Measurements from ENCODE around the gene PADI2. TPM values are rescaled to one million over a fixed set of nuclear protein-coding genes. Genes with fewer than 3 reads are reported as not detected.

The PADI2 gene
- total and polyA plus RNA-seq, 3 donors from 2014 or later, result 0.99 to 3.2 (median 1.1) TPM

- Histone ChIP-seq H3K9me3 (no peaks in the 10 kb centered on the region), H3K27ac (no peak overlapping the region), H3K27me3 (no peaks in the 10 kb centered on the region), H3K36me3 (ENCODE audit: low read depth, missing control alignments) (no peaks in the 10 kb centered on the region), H3K4me3 (no peak overlapping the region), H3K4me1 (peaks cover 9% of the 10 kb centered on the region)
- 67 to 71% methylated on average over 5 of the region's 5 CpGs for WGBS, 2 donors
- TF ChIP-seq, protein P1, sequence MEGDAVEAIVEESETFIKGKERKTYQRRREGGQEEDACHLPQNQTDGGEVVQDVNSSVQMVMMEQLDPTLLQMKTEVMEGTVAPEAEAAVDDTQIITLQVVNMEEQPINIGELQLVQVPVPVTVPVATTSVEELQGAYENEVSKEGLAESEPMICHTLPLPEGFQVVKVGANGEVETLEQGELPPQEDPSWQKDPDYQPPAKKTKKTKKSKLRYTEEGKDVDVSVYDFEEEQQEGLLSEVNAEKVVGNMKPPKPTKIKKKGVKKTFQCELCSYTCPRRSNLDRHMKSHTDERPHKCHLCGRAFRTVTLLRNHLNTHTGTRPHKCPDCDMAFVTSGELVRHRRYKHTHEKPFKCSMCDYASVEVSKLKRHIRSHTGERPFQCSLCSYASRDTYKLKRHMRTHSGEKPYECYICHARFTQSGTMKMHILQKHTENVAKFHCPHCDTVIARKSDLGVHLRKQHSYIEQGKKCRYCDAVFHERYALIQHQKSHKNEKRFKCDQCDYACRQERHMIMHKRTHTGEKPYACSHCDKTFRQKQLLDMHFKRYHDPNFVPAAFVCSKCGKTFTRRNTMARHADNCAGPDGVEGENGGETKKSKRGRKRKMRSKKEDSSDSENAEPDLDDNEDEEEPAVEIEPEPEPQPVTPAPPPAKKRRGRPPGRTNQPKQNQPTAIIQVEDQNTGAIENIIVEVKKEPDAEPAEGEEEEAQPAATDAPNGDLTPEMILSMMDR (IDR thresholded peaks at IDR 0.05), result no peak
- no peak for TF ChIP-seq POLR2A (IDR thresholded peaks at IDR 0.05)
- intact Hi-C loops (cut with DNase I; ENCODE audit: low total_unique reads), result no loop called here
- no peak for DNase-seq
Measured at GRCh38 chr1:17109892-17110554, 9.2 kb downstream of the PADI2 start.

DNA sequence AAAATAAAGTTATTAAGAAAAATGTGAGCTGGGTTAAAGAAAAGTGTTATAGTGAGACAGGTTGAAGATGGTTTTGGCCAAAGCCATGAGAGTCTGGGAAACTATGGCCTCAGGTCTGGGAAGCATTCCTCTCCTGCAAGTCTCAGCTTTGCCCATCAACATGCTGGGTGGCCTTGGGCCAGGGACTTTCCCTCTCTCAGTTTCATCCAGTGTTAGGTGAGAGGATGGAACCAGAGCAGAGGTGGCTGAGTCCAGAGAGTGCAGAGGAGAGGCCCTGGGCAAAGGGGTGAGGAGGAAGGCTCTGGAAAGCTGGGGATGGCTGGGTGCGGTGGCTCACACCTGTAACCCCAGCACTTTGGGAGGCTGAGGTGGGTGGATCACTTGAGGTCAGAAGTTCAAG, 10.5 kb downstream of the PADI2 start:
- TF ChIP-seq, protein P1 (IDR thresholded peaks at IDR 0.05), result no peak
- TF ChIP-seq POLR2A (IDR thresholded peaks at IDR 0.05), result no peak
- H3K4me3 ChIP-seq, result no peak overlapping the region
- intact Hi-C loops (cut with DNase I; ENCODE audit: low total_unique reads), result no loop called here
- peaks cover 5% of the 10 kb centered on the region for H3K4me1 ChIP-seq
- 92 to 100% methylated on average over 1 of the region's 1 CpG for WGBS, 2 donors
- H3K36me3 ChIP-seq (ENCODE audit: low read depth, missing control alignments), result no peaks in the 10 kb centered on the region
- H3K27ac ChIP-seq, result no peak overlapping the region
- no peak for DNase-seq
- no peaks in the 10 kb centered on the region for H3K27me3 ChIP-seq
- H3K9me3 ChIP-seq, result no peaks in the 10 kb centered on the region

DNA sequence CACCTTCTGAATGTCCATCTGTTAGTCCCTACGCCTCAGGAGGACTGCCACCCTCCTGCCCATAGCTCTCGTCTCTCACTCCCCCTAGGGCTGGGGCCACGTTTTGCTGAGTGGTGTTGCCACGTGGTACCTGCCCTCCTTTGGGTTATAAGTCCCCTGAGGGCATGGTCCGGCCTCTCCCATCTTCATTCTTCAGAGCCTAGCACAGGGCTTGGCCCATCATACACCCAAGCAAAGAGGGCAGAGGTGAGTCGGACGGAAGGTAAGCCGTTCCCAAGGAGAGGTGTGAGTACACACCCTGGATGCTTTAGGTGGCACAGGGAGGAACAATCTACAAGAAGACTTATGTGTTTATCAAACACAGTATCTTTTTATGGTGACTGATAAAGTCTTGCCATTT, 10.9 kb downstream of the PADI2 start:
- 90 to 91% methylated on average over 8 of the region's 8 CpGs for WGBS, 2 donors
- H3K27ac ChIP-seq, result no peak overlapping the region
- peaks cover under 1% of the 10 kb centered on the region for H3K4me1 ChIP-seq
- no peak for DNase-seq
- no peaks in the 10 kb centered on the region for H3K9me3 ChIP-seq
- H3K4me3 ChIP-seq, result no peak overlapping the region
- TF ChIP-seq, protein P1 (IDR thresholded peaks at IDR 0.05), result no peak
- TF ChIP-seq POLR2A (IDR thresholded peaks at IDR 0.05), result no peak
- no peaks in the 10 kb centered on the region for H3K36me3 ChIP-seq (ENCODE audit: low read depth, missing control alignments)
- H3K27me3 ChIP-seq, result no peaks in the 10 kb centered on the region
- intact Hi-C loops (cut with DNase I; ENCODE audit: low total_unique reads), result no loop called here

DNA sequence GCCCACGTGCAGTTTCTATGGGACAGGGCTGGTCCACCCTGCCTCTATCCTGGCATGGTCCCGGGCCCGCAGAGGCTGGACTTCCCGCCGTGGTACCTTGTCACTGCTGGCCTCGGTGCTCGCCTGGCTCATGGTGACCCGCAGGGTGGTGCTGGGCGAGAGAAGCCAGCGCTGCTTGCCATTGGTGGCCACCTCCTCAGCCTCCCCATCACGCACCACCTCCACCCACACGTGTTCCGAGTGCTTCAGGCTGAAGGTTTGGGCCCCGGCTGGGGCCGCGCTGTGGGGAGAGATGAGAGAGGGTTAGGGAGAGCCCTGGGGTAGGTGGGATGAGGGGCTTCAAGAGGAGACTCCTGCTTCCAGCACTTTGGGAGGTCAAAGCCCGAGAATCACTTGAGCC, 14.5 kb downstream of the PADI2 start:
- TF ChIP-seq POLR2A (IDR thresholded peaks at IDR 0.05), result no peak
- TF ChIP-seq, protein P1 (IDR thresholded peaks at IDR 0.05), result no peak
- H3K4me3 ChIP-seq, result no peak overlapping the region
- H3K27me3 ChIP-seq, result no peaks in the 10 kb centered on the region
- intact Hi-C loops (cut with DNase I; ENCODE audit: low total_unique reads), result no loop called here
- no peak for DNase-seq
- H3K4me1 ChIP-seq, result no peaks in the 10 kb centered on the region
- WGBS, 2 donors, result 92 to 97% methylated on average over 13 to 17 of the region's 17 CpGs
- no peaks in the 10 kb centered on the region for H3K9me3 ChIP-seq
- no peaks in the 10 kb centered on the region for H3K36me3 ChIP-seq (ENCODE audit: low read depth, missing control alignments)
- no peak overlapping the region for H3K27ac ChIP-seq

DNA sequence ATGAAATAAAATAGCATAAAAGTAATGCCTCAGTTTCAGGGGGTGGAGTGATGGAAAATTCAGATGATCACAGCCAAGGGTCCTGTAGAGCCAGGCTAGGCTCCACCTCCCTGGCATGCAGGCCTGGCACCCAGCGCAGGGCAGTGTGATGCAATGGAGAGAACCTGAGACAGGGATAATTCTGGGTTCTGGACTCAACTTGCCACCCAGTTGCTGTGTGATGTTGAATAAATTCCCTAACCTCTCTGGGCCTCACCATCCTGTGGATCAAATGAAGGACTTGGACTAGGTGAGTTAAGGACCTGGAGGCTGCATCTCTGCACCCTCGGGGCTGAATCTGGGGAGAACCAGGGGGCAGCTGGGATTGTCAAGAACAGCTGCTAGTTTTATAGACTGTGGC, 17.0 kb downstream of the PADI2 start:
- no peak for DNase-seq
- Histone ChIP-seq H3K36me3 (ENCODE audit: low read depth, missing control alignments) (no peaks in the 10 kb centered on the region), H3K27me3 (no peaks in the 10 kb centered on the region), H3K9me3 (no peaks in the 10 kb centered on the region), H3K27ac (no peak overlapping the region), H3K4me3 (no peak overlapping the region), H3K4me1 (peaks cover 15% of the 10 kb centered on the region)
- no peak for TF ChIP-seq POLR2A (IDR thresholded peaks at IDR 0.05)
- TF ChIP-seq, protein P1 (IDR thresholded peaks at IDR 0.05), result no peak
- WGBS, 2 donors, result 94 to 96% methylated on average over 2 of the region's 2 CpGs
- intact Hi-C loops (cut with DNase I; ENCODE audit: low total_unique reads), result no loop called here
